Activated T-cell treated with anti-CD3 and anti-CD28 coated beads, Interleukin-2, amount 50 U/mL, for 72 hours (primary cell): ENCODE measurements around the gene GGT1. TPM values are rescaled to one million over a fixed set of nuclear protein-coding genes. Genes with fewer than 3 reads are reported as not detected.
"Not testable (repeated sequence)": the region's sequence is repeated elsewhere in the genome, so short reads cannot be mapped to it uniquely, and the experiment has no call there.

Experiments used
- ATAC-seq, 2 donors: fragments of 150-1000 bp; cut with Tn5 transposase; replicated peaks in 1 of 2; 2 replicates each; pipeline ENCODE4 v1.10.0; 2021; ENCODE audit warnings: moderate library complexity in 2 of 2, mild to moderate bottlenecking in 1 of 2
- DNase-seq, 2 donors: peaks; one replicate each; pipeline ENCODE4 v3.0.0; 2021 to 2022; ENCODE audit warnings: mixed read lengths in 1 of 2
- H3K27ac Mint-ChIP-seq: one replicate; pipeline ENCODE4 v1.8.0; 2022; ENCODE audit warnings: mild to moderate bottlenecking, moderate library complexity, mixed read lengths
- H3K27me3 Mint-ChIP-seq: one replicate; pipeline ENCODE4 v1.8.0; 2022; ENCODE audit warnings: low read depth, mixed read lengths
- H3K36me3 Mint-ChIP-seq, 2 donors: one replicate each; pipeline ENCODE4 v1.8.0; 2022; ENCODE audit warnings: mixed read lengths in 2 of 2, mild to moderate bottlenecking in 1 of 2; ENCODE audit not compliant: insufficient read depth in 2 of 2
- H3K4me1 Mint-ChIP-seq: one replicate; pipeline ENCODE4 v1.8.0; 2022; ENCODE audit warnings: low read depth, mixed read lengths
- H3K4me3 Mint-ChIP-seq, 2 donors: one replicate each; pipeline ENCODE4 v1.8.0; 2022; ENCODE audit warnings: mild to moderate bottlenecking in 2 of 2, mixed read lengths in 2 of 2, moderate library complexity in 2 of 2
- H3K9me3 Mint-ChIP-seq, 2 donors: one replicate each; pipeline ENCODE4 v1.8.0; 2022; ENCODE audit warnings: mixed read lengths in 2 of 2
- total RNA-seq, 2 donors: library from RNA; stranded (reverse); gene quantifications; one replicate each; pipeline ENCODE4 v1.2.3, GENCODE V29; 2022

Gene GGT1
- total RNA-seq, 2 donors from 2014 or later = 34.4 to 47.6 TPM

DNA sequence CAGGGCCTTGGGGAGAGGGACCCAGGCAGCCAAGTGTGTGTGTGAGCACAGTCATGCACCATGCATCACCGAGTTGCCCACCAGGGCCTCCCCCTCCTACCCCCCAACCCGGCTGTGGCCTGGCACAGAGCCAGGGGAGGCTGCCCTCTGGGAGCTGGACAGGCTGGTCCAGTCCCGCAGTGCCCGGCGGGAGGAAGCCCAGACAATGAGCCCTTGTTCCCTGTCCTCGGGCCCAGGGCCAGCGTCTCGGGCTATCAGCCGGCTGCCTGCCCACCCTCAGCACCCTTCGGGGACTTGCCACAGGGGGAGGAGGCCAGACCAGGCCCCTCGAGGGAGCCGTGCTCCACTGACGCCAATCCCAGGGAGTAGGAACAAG is 14.6 kb upstream of the GGT1 start:
- no peaks in the 10 kb centered on the region for H3K36me3 Mint-ChIP-seq
- no peak overlapping the region for H3K27ac Mint-ChIP-seq
- peaks cover 5% of the 10 kb centered on the region for H3K27me3 Mint-ChIP-seq
- no peak overlapping the region for H3K4me3 Mint-ChIP-seq
- no peaks in the 10 kb centered on the region for H3K4me1 Mint-ChIP-seq
- DNase-seq = no peak
- H3K9me3 Mint-ChIP-seq = no peaks in the 10 kb centered on the region
- ATAC-seq = no peak

DNA sequence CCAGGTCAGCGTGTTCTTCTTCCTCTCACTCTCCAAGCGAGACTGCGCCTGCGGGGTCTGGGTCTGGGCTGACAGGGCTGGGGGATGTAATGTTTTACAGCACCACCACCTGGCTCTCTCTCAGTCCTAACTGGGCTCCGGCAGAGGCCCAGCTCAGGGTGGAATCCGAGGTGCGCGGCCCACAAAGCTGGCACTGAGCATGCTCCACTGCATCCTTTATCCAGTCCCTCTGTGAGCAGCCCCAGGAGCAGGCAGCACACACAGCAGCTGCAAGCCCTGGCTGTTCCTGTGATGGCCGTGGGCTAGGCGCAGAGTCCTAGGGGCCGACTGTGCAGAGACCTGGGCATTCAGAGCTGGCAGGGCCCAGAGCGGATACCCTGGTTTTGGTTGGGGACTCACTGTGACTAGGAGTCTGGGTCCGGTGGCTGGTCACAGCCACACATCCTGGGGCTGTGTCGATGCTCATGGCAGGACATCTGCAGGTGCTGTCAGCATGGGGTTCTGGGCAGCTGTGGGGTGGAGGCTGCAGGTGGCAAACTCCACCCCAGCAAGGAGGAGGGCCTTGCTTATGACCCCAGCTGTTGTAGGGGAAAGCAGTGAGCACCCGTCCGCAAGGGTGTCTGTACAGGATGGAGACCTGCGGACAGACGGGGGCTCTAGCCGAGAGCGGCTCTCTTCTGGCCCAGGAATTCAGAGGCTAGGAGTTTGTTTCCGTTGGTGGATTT is 14.1 kb upstream of the GGT1 start:
- no peaks in the 10 kb centered on the region for H3K36me3 Mint-ChIP-seq
- H3K4me3 Mint-ChIP-seq = no peak overlapping the region
- no peaks in the 10 kb centered on the region for H3K4me1 Mint-ChIP-seq
- DNase-seq (no peak), ATAC-seq (no peak)
- H3K9me3 Mint-ChIP-seq = no peaks in the 10 kb centered on the region
- peaks cover 5% of the 10 kb centered on the region for H3K27me3 Mint-ChIP-seq
- H3K27ac Mint-ChIP-seq = no peak overlapping the region

DNA sequence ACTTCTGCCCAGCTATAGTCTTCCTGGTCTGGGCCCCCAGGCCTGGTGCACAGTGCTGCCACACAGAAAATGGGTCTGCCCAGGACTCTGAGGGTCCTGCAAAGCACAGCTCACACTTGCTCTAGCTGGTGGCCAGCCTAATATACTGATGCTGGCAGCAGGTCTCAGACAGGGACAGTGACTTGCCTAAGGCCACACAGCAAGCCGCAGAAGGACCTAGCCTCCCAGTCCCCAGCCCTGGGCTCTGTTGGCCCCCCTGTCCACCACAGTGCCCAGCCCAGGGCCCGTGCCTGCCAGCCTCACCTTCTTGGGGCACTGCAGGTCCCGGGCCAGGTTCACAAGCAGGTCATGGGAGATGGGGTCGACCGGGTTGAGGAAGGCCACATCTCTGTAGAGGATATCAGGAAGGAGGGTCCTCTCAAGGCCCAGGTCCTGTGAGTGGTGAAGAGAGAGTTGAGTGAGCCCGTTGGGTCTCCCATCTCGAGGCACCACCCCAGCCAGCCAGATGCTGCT is 13.4 kb upstream of the GGT1 start:
- H3K27ac Mint-ChIP-seq = no peak overlapping the region
- no peaks in the 10 kb centered on the region for H3K4me1 Mint-ChIP-seq
- H3K9me3 Mint-ChIP-seq = no peaks in the 10 kb centered on the region
- no peak overlapping the region for H3K4me3 Mint-ChIP-seq
- peaks cover 5% of the 10 kb centered on the region for H3K27me3 Mint-ChIP-seq
- no peak for DNase-seq
- no peaks in the 10 kb centered on the region for H3K36me3 Mint-ChIP-seq
- no peak for ATAC-seq

DNA sequence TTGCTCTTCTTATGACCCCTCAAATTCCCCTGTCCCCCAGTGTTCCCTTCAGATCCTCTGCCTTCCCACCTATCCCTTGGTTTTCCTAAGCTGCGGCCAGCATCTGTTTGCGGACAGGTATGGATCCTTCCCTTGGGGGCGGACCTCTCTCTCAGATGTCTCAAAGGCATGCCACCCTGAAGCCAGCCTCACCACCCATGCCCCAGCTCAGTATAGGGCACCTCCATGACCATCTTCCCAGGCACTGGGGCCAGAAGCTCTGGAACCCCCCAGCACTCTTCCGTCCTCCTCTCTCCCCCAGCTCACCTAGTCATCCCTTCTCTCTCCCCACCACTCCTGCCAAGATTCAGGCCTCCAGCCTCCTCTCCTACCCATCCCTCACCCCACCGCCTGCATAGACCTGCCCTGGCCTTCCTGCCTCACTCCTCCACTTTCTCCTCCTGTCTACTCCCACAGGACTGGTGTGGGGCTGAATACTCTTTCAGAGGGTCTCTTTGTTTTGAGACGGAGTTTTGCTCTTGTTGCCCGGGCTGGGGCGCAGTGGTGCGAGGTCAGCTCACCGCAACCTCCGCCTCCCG is 12.3 kb upstream of the GGT1 start:
- Mint-ChIP-seq H3K27ac (no peak overlapping the region), H3K27me3 (peaks cover 5% of the 10 kb centered on the region), H3K4me1 (no peaks in the 10 kb centered on the region), H3K9me3 (no peaks in the 10 kb centered on the region), H3K36me3 (no peaks in the 10 kb centered on the region), H3K4me3 (no peak overlapping the region)
- DNase-seq (no peak), ATAC-seq (no peak)

DNA sequence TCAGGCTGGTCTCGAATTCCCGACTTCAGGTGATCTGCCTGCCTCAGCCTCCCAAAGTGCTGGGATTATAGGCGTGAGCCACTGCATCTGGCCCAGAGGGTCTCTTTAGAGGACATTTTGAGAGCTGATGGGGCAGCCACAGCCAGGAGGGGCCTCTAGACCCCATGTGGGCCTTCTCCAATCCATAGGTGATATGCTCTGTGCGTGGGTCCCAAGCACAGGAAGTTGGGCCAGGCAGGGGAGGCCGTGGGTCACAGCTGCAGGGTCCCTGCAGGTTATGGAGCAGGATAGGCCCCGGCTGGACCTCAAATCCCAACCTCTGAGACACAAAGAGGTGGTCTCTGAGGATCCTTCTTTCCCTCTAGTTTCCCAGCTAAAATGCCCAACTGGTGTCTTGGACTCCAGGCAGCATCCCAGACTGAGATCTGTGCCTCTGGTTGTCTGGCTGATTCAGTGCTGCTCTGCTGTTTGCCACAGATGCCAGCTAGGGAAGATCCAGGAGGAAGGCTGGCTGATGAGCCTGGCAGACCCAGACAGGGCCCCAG is 11.6 kb upstream of the GGT1 start:
- no peaks in the 10 kb centered on the region for H3K4me1 Mint-ChIP-seq
- no peak overlapping the region for H3K4me3 Mint-ChIP-seq
- DNase-seq (no peak), ATAC-seq (no peak)
- no peak overlapping the region for H3K27ac Mint-ChIP-seq
- no peaks in the 10 kb centered on the region for H3K9me3 Mint-ChIP-seq
- H3K36me3 Mint-ChIP-seq = no peaks in the 10 kb centered on the region
- peaks cover 5% of the 10 kb centered on the region for H3K27me3 Mint-ChIP-seq

DNA sequence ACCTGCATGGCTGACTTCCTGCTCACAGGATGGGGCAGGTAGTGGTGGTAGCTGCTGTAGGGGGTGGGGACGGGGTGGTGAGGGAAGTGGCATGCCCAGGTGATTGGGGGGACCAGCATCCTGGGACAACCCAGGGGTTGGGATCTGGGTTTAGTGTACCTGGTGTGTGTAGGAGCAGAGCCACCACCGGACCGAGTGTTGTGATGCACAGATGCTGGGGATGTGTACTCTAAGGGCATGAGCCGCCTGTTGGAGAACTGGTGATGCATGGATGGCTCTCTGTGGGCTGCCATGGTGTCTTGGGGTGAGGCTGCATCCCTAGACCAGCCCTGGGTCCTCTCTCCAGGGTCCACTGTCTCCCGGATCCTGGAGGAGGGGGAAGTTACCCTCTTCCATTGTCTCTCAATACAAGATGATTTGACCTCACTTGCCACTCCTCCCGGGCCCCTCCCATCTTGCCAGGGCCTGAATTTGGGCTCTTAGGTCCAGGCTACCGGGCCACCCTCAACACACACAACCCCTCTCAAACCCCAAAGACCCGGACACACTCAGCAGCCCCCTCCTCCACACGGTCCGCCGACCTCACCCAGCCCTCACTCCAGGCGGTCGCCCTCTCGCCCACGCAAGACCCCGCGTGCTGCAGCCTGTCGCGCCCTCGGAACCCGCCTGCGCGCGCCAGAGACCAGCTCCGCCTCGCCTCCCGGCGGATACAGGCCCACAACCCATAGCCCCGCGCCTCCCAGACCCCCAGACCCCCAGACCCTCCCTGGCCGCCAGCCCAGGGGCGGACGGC is 10.7 kb upstream of the GGT1 start:
- peak overlapping the region; percentile 85 to 87 for H3K4me3 Mint-ChIP-seq
- ATAC-seq (peak; percentile 29 to 39), DNase-seq (peak; percentile 11 to 19)
- H3K27me3 Mint-ChIP-seq = peaks cover 5% of the 10 kb centered on the region
- H3K27ac Mint-ChIP-seq = no peak overlapping the region
- H3K4me1 Mint-ChIP-seq = no peaks in the 10 kb centered on the region
- no peaks in the 10 kb centered on the region for H3K36me3 Mint-ChIP-seq
- H3K9me3 Mint-ChIP-seq = no peaks in the 10 kb centered on the region

DNA sequence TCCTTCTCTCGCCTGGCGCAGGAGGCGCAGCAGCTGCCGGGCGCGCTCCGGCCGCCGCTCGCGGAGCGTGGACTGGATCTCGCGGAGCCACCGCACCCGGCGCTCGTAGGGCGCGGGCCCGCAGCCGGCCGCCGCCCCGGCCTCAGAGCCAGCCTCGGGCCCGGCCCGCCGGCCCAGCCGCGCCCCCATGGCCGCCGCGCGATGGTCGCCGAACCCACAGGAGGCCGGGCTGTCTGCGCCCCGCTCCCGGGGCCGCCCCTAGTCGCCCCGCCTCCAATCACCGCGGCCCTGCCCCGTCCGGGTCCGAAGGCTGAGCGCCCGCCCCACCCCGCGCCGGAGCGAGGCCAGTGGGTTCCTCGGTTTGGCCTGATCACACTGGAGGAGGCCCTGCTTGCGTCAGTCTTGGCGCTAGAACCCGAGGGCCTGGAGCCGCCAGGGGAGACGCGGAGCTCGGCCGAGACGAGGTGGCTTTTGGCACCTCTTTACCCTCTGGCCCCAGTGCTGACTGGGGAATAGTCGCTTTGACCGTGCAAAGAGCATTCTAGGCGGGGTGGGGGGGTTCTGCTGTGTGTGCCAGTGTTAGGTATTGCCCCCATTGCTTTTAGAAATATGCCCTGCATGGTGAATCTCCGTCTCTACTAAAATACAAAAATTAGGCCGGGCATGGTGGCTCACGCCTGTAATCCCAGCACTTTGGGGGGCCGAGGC is 10.0 kb upstream of the GGT1 start, which contains the start of gene LRRC75B:
Gene LRRC75B, minus strand, starts transcription at position 223 of the 708 bp plus-strand sequence. Its CDS starts 34 bp downstream, at position 189.
- H3K9me3 Mint-ChIP-seq = no peaks in the 10 kb centered on the region
- no peaks in the 10 kb centered on the region for H3K4me1 Mint-ChIP-seq
- H3K27ac Mint-ChIP-seq = no peak within 1 kb of the TSS

DNA sequence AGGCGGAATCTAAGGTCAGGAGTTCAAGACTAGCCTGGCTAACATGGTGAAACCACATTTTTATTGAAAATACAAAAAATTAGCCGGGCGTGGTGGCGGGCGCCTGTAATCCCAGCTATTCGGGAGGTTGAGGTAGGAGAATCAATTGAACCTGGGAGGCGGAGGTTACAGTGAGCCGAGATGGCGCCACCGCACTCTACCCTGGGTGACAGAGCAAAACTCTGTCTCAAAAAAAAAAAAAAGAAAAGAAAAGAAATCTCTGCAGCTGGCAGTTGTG is 9.5 kb upstream of the GGT1 start:
- H3K4me1 Mint-ChIP-seq, H3K27ac Mint-ChIP-seq, H3K27me3 Mint-ChIP-seq, H3K9me3 Mint-ChIP-seq, ATAC-seq, DNase-seq, H3K36me3 Mint-ChIP-seq: not testable (repeated sequence)
- peak overlapping the region; percentile 67 to 71 for H3K4me3 Mint-ChIP-seq

More for the DNA sequence above, 10.0 kb upstream of the GGT1 start, which contains the start of gene LRRC75B:
- DNase-seq = peak; percentile 55 to 63
- ATAC-seq = peak; percentile 80 to 88
- H3K36me3 Mint-ChIP-seq = no peaks in the 10 kb centered on the region
- H3K27me3 Mint-ChIP-seq = peaks cover 5% of the 10 kb centered on the region
- peak within 1 kb of the TSS; percentile 85 to 87 for H3K4me3 Mint-ChIP-seq

DNA sequence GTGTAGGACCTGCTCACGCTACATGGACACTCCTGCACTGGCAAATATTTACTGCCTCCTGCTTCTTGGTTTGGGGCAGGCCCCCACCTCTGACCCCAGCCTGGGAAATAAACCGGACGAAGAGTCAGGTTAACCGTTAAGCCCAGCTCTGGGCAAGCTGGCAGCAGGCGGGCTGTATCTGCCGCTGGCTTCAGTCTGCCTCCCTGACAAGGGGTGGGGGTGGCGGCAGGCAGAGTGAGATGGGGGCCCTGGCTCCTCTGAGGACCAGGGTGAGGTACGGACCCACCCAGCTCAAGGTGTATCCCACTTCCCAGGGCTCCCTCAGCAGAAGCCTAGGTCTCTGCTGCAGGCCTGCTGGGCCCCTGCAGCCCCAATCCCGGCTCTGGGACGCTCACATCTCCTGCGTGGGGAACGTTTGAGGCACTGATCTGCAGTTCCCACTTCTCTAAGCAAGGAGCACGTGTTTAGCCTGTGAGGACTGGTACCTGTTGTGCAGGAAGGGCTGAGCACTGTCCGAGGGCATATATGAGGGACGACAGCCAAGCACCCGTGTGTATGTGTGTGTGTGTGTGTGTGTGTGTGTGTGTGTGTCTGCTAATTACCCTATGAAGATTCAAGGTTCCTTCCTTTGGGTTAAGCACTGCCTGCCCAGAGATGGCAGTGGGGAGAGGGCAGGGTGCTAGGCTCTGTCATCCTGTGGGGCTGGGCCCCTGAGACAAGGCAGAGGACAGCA is 9.0 kb upstream of the GGT1 start:
- H3K4me3 Mint-ChIP-seq = peak overlapping the region in 1 of 2 donors; percentile 71
- ATAC-seq = no peak
- no peaks in the 10 kb centered on the region for H3K36me3 Mint-ChIP-seq
- H3K4me1 Mint-ChIP-seq = no peaks in the 10 kb centered on the region
- no peaks in the 10 kb centered on the region for H3K9me3 Mint-ChIP-seq
- peaks cover 5% of the 10 kb centered on the region for H3K27me3 Mint-ChIP-seq
- no peak for DNase-seq
- H3K27ac Mint-ChIP-seq = no peak overlapping the region

DNA sequence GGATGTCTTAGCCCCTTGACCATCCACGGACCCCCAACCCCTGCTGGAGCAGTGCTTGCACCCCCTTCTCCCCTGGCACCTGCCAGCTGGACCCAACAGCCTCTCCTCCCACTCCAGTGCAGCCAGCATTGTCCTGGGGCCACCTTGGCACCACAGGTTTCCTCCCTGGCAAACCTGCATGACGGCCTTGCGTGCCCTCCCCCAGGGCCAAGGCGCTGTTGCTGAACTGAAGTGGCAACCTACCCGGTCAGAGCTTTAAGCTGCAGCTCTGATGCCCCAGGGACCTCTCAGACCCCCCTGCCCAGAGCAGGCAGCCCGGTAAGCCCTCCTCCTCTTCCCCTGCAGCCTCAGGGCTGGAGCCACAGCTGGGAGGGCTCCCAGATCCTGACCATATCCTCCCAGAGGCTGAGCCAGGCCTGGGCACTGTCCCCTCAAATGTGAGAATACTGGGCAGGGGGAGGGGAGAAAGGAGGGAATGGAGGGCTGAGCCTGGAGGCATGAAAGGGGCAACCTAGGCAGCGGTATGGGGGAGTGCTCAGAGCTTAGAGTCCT is 8.3 kb upstream of the GGT1 start:
- H3K4me1 Mint-ChIP-seq = no peaks in the 10 kb centered on the region
- no peaks in the 10 kb centered on the region for H3K9me3 Mint-ChIP-seq
- DNase-seq = no peak
- ATAC-seq = no peak
- no peaks in the 10 kb centered on the region for H3K36me3 Mint-ChIP-seq
- H3K4me3 Mint-ChIP-seq = peak overlapping the region in 1 of 2 donors; percentile 32
- no peak overlapping the region for H3K27ac Mint-ChIP-seq
- peaks cover 5% of the 10 kb centered on the region for H3K27me3 Mint-ChIP-seq

DNA sequence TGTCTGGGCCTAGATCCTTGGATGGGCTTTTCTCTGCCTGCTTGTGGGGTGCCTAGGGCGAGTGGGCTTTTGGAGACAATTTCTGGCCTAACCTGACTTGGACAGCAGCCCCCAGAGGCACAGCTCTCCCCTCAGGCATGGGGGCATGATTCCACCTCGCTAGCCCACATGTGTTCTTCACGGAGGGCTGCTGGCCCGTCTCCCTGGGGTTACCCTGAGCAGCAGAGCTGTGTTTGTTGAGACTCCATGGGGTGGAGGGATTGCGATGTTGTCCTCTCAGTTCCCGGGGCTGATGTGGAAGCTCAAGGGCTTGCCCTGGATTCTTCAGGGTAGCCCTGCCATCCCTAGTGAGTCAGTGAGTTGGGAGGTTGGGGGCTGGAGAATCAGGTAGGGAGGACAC is 7.8 kb upstream of the GGT1 start:
- no peak for DNase-seq
- Mint-ChIP-seq H3K9me3 (no peaks in the 10 kb centered on the region), H3K36me3 (no peaks in the 10 kb centered on the region), H3K4me3 (no peak overlapping the region), H3K27ac (no peak overlapping the region), H3K4me1 (no peaks in the 10 kb centered on the region), H3K27me3 (peaks cover 5% of the 10 kb centered on the region)
- ATAC-seq = no peak

DNA sequence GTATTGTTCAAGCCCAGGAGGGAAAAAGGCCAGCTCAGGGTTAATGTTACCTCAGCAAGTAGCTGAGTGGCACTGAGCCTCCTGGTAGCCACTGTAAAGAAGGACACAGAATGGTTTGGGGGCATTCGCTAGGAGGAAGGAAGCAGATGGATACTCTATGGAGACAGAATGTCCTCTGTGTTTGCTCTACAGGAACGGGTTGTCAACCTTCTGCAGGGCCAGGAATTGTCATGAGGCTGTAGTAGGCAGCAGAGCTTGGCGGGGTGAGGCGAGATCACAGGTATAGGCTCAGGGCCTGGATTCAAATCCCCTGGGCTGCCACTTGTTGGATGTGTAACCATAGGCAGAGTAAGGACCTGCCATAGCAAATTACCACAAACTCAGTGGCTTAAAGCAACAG is 7.1 kb upstream of the GGT1 start:
- peaks cover 5% of the 10 kb centered on the region for H3K27me3 Mint-ChIP-seq
- H3K9me3 Mint-ChIP-seq = no peaks in the 10 kb centered on the region
- H3K4me1 Mint-ChIP-seq = no peaks in the 10 kb centered on the region
- H3K4me3 Mint-ChIP-seq = no peak overlapping the region
- H3K27ac Mint-ChIP-seq = no peak overlapping the region
- no peak for DNase-seq
- no peaks in the 10 kb centered on the region for H3K36me3 Mint-ChIP-seq
- ATAC-seq = no peak
